Testis (tissue), 2 donors: Measurements from ENCODE around the gene C1orf210.

ENCODE experiments used
- CTCF ChIP-seq, 3 experiments: fragments of 450-650 bp in 2 of 3; fragments of 200-600 bp in 1 of 3; sonication (generic) in 1 of 3; IDR thresholded peaks; one replicate each; pipeline ENCODE4 v1.5.1; 2016 to 2019; ENCODE audit warnings: antibody characterized with exemption in 3 of 3, mild to moderate bottlenecking in 2 of 3, moderate library complexity in 1 of 3
- POLR2A ChIP-seq: fragments of 450-650 bp; IDR thresholded peaks from one replicate; pipeline ENCODE4 v1.6.1; 2017; ENCODE audit warnings: antibody characterized with exemption, mild to moderate bottlenecking, moderate library complexity

GRCh38 chr1:43312663-43313515 lies 27.5 kb upstream of the C1orf210 start:
- TF ChIP-seq CTCF (IDR thresholded peaks at IDR 0.05): no peak
- no peak for TF ChIP-seq POLR2A
